HCT116 (cell line): ENCODE measurements around the gene CAMKK2. TPM values are rescaled to one million over a fixed set of nuclear protein-coding genes. Genes with fewer than 3 reads are reported as not detected.

Experiments
- ATAC-seq: fragments of 200-7000 bp; cut with Tn5 transposase; 2 replicates; pipeline ENCODE4 v1.9.1; 2020; ENCODE audit warnings: mild to moderate bottlenecking, moderate library complexity
- BruUV-seq: library from RNA; stranded (reverse); fragments of 400-500 nt; replicated peaks from 2 replicates; lab custom pipeline; 2021; lab: Mats Ljungman, UMichigan
- CTCF ChIA-PET: fragments of 300-600 bp; sonication (Branson Sonifier 250); formaldehyde crosslinking; loops from one replicate; lab custom pipeline; 2021; ENCODE audit warnings: antibody characterized with exemption; lab: Charles Lee
- POLR2A ChIA-PET: fragments of 300-600, 350-600 bp; sonication (Branson Sonifier 250); formaldehyde crosslinking; loops from one replicate; lab custom pipeline; 2021; ENCODE audit warnings: antibody characterized with exemption; lab: Charles Lee
- RAD21 ChIA-PET, 2 experiments: fragments of 300-600 bp; sonication (Branson Sonifier 250); formaldehyde crosslinking; loops; one replicate each; lab custom pipeline; 2023; ENCODE audit warnings: low total read pairs in 2 of 2; ENCODE audit not compliant: uncharacterized antibody in 2 of 2, unreplicated experiment in 2 of 2, low non-redundant PET in 1 of 2; lab: Charles Lee
- DNase-seq: peaks from one replicate; pipeline ENCODE4 v3.0.0-alpha.2; 2010; ENCODE audit warnings: low read depth, low spot score
- H2AFZ ChIP-seq: fragments of 200-600 bp; shearing (Covaris generic), sonication (generic); 2 replicates; pipeline ENCODE4 v1.6.1; 2017; ENCODE audit warnings: low read depth, mixed run types, mixed read lengths, antibody characterized with exemption, low read length; ENCODE audit not compliant: poor library complexity, severe bottlenecking
- H3K27ac ChIP-seq: 2 replicates; pipeline ENCODE4 v1.5.1; 2012; ENCODE audit warnings: low read depth, low read length
- H3K27me3 ChIP-seq: fragments of 200-600 bp; sonication (generic); 2 replicates; pipeline ENCODE4 v1.6.1; 2016; ENCODE audit warnings: mixed run types, low read length, mixed read lengths; ENCODE audit not compliant: insufficient read depth
- H3K36me3 ChIP-seq, 2 experiments: fragments of 200-500 bp in 1 of 2; fragments of 200-600 bp in 1 of 2; sonication (Bioruptor generic) in 1 of 2; sonication (generic) in 1 of 2; 2 replicates each; pipeline versions ENCODE4 v1.5.1 to v1.6.1; 2014 to 2016; ENCODE audit warnings: low read length in 2 of 2, inconsistent platforms in 1 of 2, mixed read lengths in 1 of 2, mixed run types in 1 of 2; ENCODE audit not compliant: insufficient read depth in 2 of 2, control insufficient read depth in 1 of 2
- H3K4me1 ChIP-seq, 2 experiments: fragments of 200-600 bp in 1 of 2; sonication (generic) in 1 of 2; 2 replicates each; pipeline versions ENCODE4 v1.5.1 to v1.6.1; 2012 to 2017; ENCODE audit warnings: low read length in 2 of 2, inconsistent platforms in 1 of 2, mild to moderate bottlenecking in 1 of 2, mixed read lengths in 1 of 2, mixed run types in 1 of 2, moderate library complexity in 1 of 2; ENCODE audit not compliant: insufficient read depth in 2 of 2, control insufficient read depth in 1 of 2
- H3K4me2 ChIP-seq: fragments of 200-600 bp; sonication (generic); 2 replicates; pipeline ENCODE4 v1.6.1; 2017; ENCODE audit warnings: mixed run types, low read length, mixed read lengths
- H3K4me3 ChIP-seq, 2 experiments: fragments of 200-600 bp in 1 of 2; sonication (generic) in 1 of 2; replicated peaks in 1 of 2; 2 replicates each; pipeline ENCODE4 v1.5.1; 2011 to 2016; ENCODE audit warnings: low read length in 2 of 2, control low read depth in 1 of 2, low read depth in 1 of 2, mild to moderate bottlenecking in 1 of 2, mixed read lengths in 1 of 2, mixed run types in 1 of 2
- H3K79me2 ChIP-seq: fragments of 200-600 bp; sonication (generic); 2 replicates; pipeline ENCODE4 v1.6.1; 2017; ENCODE audit warnings: mild to moderate bottlenecking, mixed run types, low read length, moderate library complexity, mixed read lengths; ENCODE audit not compliant: insufficient read depth
- H3K9ac ChIP-seq: fragments of 200-600 bp; sonication (generic); 2 replicates; pipeline ENCODE4 v1.6.1; 2016; ENCODE audit warnings: low read length, mixed read lengths
- H3K9me2 ChIP-seq: fragments of 200-600 bp; sonication (generic), shearing (Covaris generic); 2 replicates; pipeline ENCODE4 v1.6.1; 2017; ENCODE audit warnings: mixed run types, mild to moderate bottlenecking, moderate library complexity; ENCODE audit not compliant: insufficient read depth
- H3K9me3 ChIP-seq, 2 experiments: fragments of 200-500 bp in 1 of 2; fragments of 200-600 bp in 1 of 2; sonication (Bioruptor generic) in 1 of 2; sonication (generic) in 1 of 2; 2 replicates each; pipeline ENCODE4 v1.6.1; 2014 to 2017; ENCODE audit warnings: low read length in 2 of 2, mixed read lengths in 2 of 2, inconsistent platforms in 1 of 2, low read depth in 1 of 2, mild to moderate bottlenecking in 1 of 2, mixed run types in 1 of 2, moderate library complexity in 1 of 2; ENCODE audit not compliant: control insufficient read depth in 1 of 2, insufficient read depth in 1 of 2
- H4K20me1 ChIP-seq: fragments of 200-600 bp; sonication (generic), shearing (Covaris generic); 2 replicates; pipeline ENCODE4 v1.6.1; 2017; ENCODE audit warnings: mixed run types, mild to moderate bottlenecking, moderate library complexity; ENCODE audit not compliant: insufficient read depth
- CEBPB ChIP-seq: IDR thresholded peaks from 2 replicates; pipeline ENCODE4 v1.6.1; 2012; ENCODE audit warnings: low read depth
- EGR1 ChIP-seq: IDR thresholded peaks from 2 replicates; pipeline ENCODE4 v1.6.1; 2012; ENCODE audit warnings: low read depth
- EZH2 ChIP-seq: fragments of 200-600 bp; sonication (generic); IDR thresholded peaks from 2 replicates; pipeline ENCODE4 v1.6.1; 2017; ENCODE audit warnings: antibody characterized with exemption, mixed run types
- EZH2phosphoT487 ChIP-seq: fragments of 200-600 bp; IDR thresholded peaks from 2 replicates; pipeline ENCODE4 v1.6.1; 2018; ENCODE audit warnings: antibody characterized with exemption, borderline replicate concordance
- POLR2A ChIP-seq: IDR thresholded peaks from 2 replicates; pipeline ENCODE4 v1.7.0; 2011; ENCODE audit warnings: borderline replicate concordance; ENCODE audit not compliant: insufficient read depth, insufficient read length; ENCODE audit errors: extremely low read depth
- intact Hi-C: fragments of 100-400 bp; cut with micrococcal nuclease; formaldehyde crosslinking; loops from 2 replicates; pipeline ENCODE4 v1.10.0; 2022
- total RNA-seq: library from RNA; stranded (reverse); gene quantifications from one replicate; pipeline ENCODE4 v1.2.1, GENCODE V29; 2021; ENCODE audit not compliant: unreplicated experiment

CAMKK2 gene
- total RNA-seq, 1 experiment from 2014 or later, result 33.8 TPM

DNA sequence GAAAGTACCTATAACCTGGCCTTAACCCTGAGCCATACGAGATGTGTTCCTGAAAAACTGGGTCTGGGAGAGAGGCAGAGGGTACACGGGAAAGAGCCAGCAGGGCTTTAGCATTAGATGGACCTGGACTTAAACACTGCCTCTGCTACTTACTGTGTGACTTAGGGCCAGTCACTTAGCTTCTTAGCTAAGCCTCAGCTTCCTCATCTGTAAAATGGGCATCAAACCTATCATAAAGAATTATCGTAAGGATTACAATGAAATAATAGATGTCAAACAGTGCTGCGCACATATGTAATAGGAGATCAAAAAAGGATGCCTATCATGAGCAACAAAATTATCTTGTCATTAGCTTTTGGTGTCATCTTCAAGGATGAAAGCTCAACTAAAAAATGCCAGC is 32.1 kb upstream of the CAMKK2 start (continued):
- no peak for TF ChIP-seq EGR1

DNA sequence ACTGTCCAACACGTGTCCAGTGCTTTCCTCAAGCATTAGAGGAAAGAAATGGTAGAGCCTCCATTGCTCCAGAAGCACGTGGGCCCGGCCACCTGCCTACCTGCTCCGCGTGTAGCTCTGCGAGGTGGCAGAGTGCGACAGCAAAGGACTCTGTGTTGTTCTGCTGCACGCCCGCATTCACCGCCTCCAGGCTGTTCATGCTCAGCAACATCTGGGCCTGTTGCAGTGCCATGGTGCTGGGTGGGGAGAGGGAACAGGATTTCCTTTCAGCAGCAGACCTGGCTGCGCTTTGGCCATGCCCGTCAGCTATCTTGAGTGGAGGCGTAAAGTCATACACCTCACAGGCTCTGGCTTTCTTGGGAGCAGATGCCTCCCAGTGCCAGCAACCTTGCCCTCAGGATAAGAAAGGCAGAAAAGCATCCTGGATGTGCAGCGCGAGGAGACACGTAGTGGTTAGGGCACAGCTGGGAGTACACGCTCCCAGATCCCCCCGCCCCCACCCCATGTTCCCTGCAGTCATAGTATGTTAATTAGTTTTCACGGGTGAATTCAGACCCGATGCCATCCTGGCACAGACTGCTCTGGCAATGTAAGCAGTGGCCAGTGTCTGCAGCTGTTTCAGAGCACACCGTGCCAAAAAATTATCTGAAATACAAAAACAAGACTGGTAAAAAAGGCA is 30.6 kb upstream of the CAMKK2 start:
- H3K4me2 ChIP-seq, result no peak overlapping the region
- H3K4me1 ChIP-seq, result no peaks in the 10 kb centered on the region
- no peaks in the 10 kb centered on the region for H3K27me3 ChIP-seq
- intact Hi-C loops, result no loop called here
- no peaks in the 10 kb centered on the region for H3K79me2 ChIP-seq
- H3K36me3 ChIP-seq, result peaks cover 53% of the 10 kb centered on the region in 2 experiments
- H3K4me3 ChIP-seq, result no peak overlapping the region
- BruUV-seq, result no TSS peak
- DNase-seq (no peak), ATAC-seq (no peak)
- H3K9me3 ChIP-seq, result no peaks in the 10 kb centered on the region
- CTCF ChIA-PET, result no interaction called here
- RAD21 ChIA-PET, result no interaction called here
- H3K27ac ChIP-seq, result no peak overlapping the region
- POLR2A ChIA-PET, result no interaction called here
- H4K20me1 ChIP-seq, result no peaks in the 10 kb centered on the region
- H3K9me2 ChIP-seq, result no peaks in the 10 kb centered on the region
- H2AFZ ChIP-seq, result no peak overlapping the region
- no peak overlapping the region for H3K9ac ChIP-seq
- TF ChIP-seq POLR2A, result no peak
- TF ChIP-seq EZH2, result no peak

DNA sequence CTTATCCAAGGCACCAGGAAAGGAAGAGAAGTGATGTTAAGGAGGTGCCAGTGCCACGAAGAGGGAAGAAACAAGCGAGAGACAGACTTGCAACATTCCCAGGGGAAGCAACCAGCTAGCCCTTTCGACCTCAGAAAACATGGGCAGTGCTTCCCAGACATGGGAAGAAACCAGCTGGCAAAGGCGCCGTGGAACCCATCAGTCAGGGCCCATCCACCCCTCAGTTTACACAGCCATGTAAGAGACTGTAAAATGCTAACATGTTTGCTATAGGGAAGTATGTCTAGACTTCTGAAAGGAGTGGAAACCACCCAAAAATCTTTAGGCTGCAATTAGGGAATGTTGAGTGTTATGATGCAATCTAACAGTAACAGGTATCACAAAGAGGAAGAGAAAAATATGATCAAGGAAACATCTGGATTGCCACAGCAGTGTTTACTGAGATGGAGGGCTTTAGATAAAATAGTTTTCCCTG is 29.4 kb upstream of the CAMKK2 start:
- H3K4me3 ChIP-seq, result no peak overlapping the region
- no peaks in the 10 kb centered on the region for H3K9me3 ChIP-seq
- H3K79me2 ChIP-seq, result no peaks in the 10 kb centered on the region
- ChIA-PET POLR2A (no interaction called here), CTCF (no interaction called here), RAD21 (no interaction called here)
- no peak for ATAC-seq
- intact Hi-C loops, result no loop called here
- H4K20me1 ChIP-seq, result no peaks in the 10 kb centered on the region
- H3K4me1 ChIP-seq, result no peaks in the 10 kb centered on the region
- no peaks in the 10 kb centered on the region for H3K9me2 ChIP-seq
- H3K27me3 ChIP-seq, result no peaks in the 10 kb centered on the region
- no peak overlapping the region for H2AFZ ChIP-seq
- DNase-seq, result no peak
- no peak overlapping the region for H3K4me2 ChIP-seq
- no peak for TF ChIP-seq EZH2phosphoT487
- peak; percentile 66 for TF ChIP-seq CEBPB
- no peak overlapping the region for H3K9ac ChIP-seq
- H3K27ac ChIP-seq, result no peak overlapping the region
- H3K36me3 ChIP-seq, result peaks cover 43 to 46% of the 10 kb centered on the region in 2 experiments
- no TSS peak for BruUV-seq
